Measurements from ENCODE around the gene TRAPPC14.
A peak's percentile ranks its signal among the peaks of the same experiment; 100 is the strongest.
"Not testable (repeated sequence)": the region's sequence is repeated elsewhere in the genome, so short reads cannot be mapped to it uniquely, and the experiment has no call there.

The TRAPPC14 gene, protein sequence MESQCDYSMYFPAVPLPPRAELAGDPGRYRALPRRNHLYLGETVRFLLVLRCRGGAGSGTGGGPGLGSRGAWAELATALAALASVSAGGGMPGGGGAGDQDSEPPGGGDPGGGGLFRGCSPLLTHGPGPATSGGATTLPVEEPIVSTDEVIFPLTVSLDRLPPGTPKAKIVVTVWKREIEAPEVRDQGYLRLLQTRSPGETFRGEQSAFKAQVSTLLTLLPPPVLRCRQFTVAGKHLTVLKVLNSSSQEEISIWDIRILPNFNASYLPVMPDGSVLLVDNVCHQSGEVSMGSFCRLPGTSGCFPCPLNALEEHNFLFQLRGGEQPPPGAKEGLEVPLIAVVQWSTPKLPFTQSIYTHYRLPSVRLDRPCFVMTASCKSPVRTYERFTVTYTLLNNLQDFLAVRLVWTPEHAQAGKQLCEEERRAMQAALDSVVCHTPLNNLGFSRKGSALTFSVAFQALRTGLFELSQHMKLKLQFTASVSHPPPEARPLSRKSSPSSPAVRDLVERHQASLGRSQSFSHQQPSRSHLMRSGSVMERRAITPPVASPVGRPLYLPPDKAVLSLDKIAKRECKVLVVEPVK
- 30.6 to 41.0 reads per million in 2 donors for total RNA-seq

- peak; percentile 81 to 89 (median 88) for DNase-seq
Observed at GRCh38 chr7:100158229-100159098, at the start of gene TRAPPC14. TRAPPC14 (minus strand) TSS chr7:100158723; CDS start chr7:100158499, 224 bp downstream.

DNA sequence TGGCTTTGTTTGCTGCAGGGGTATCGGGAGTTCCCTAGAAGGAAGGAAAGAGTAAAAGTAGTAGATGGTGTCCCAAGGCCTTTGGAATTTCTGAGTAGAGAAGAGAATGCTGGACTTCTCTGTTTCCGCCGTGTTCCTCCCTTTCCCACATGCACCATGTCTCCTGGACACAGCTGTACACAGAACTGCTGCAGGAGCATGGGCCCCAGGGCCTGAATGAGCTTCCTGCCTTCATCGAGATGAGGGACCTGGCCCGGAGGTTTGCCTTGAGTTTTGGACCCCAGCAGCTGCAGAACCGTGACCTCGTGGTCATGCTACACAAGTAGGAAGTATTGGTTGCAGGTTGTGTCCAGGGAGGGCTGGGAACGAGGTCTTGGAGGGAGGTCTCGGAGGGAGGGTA lies 45.9 kb upstream of the TRAPPC14 start:
- no peak for DNase-seq

GRCh38 chr7:100200693-100201092 lies 42.2 kb upstream of the TRAPPC14 start:
- no peak for DNase-seq

GRCh38 chr7:100198266-100198665 lies 39.7 kb upstream of the TRAPPC14 start:
- DNase-seq = no peak

- DNase-seq = not testable (repeated sequence)
Observed at GRCh38 chr7:100195901-100196322, 37.4 kb upstream of the TRAPPC14 start.

- no peak for DNase-seq
Observed at GRCh38 chr7:100195222-100195621, 36.7 kb upstream of the TRAPPC14 start.

DNA sequence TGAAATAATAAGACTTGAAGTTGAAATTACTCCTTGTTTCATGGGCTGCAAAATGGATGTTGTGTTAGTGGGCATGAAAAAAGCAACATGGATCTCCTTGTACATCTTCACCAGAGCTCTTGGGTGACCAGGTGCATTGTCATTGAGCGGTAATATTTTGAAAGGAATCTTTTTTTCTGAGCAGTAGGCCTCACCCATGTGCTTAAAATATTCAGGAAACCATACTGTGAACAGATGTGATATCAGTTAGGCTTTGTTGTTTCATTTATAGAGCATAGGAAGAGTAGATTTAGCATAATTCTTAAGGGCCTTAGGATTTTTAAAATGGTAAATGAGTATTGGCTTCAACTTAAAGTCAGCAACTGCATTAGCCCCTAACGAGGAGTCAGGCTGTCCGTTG lies 34.4 kb upstream of the TRAPPC14 start:
- no peak for DNase-seq

GRCh38 chr7:100192281-100192862 lies 33.8 kb upstream of the TRAPPC14 start:
- not testable (repeated sequence) for DNase-seq

DNA sequence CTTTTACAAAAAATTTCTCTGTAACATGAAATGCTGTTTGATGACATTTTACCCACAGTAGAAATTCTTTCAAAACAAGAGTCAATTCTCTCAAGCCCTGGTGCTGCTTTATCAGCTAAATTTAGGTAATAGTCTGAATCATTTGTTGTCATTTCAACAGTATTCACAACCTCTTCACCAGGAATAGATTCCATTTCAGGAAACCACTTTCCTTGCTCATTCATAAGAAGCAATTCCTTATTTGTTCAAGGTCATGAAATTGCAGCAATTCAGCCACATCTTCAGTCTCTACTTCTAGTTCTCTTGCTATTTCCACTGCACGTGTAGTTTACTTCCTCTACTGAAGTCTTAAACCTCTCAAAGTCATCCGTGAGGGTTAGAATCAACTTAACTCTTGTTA lies 33.3 kb upstream of the TRAPPC14 start:
- DNase-seq = no peak

DNA sequence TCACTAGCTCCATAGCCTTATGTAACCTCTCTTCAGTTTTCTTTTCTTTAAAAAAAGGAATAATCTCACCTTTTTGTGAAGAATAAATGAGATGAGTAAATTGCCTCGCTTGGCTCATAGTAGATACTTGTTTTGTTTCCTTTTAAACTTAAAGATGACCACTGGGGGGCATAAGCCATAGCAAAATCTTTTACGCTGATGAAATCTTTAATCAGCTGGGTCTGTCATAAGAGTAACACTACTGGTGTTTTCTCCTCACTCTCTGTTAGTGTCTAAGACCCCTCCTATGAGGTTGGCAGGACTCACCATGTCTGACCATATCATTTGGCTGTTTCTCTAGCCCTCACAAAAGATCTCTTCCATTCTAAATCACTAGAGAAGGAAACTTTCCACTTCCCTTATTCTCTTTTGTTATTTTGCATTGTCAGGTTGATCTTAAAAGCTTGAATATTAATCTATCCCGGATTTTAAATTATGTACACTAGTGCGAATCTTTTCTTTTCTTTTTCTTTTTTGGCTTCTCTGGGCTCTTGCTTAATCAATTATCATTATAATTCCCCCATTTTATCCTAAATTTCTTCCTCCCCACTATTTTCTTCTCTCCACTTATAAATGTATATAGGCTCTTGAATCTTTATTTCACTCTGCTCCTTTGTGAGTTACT lies 31.7 kb upstream of the TRAPPC14 start:
- DNase-seq = peak in 2 of 5 experiments; percentile 39 to 71

- DNase-seq = no peak
Observed at GRCh38 chr7:100189061-100189460, 30.5 kb upstream of the TRAPPC14 start.

GRCh38 chr7:100185726-100186125 lies 27.2 kb upstream of the TRAPPC14 start:
- no peak for DNase-seq

DNA sequence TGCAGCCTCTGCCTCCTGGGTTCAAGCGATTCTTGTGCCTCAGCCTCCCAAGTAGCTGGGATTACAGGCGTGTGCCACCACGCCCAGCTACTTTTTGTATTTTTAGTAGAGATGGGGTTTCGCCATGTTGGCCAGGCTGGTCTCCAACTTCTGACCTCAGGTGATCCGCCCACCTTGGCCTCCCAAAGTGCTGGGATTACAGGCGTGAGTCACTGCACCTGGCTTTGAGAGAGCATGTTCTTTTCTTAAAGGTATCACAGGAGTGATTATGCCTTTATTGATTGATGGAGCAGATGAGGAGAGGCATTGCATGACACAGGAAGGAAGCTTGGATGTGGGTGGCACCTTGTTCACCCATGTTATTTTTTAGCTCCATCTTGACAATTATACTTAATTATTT lies 24.6 kb upstream of the TRAPPC14 start:
- not testable (repeated sequence) for DNase-seq

GRCh38 chr7:100182616-100183015 lies 24.1 kb upstream of the TRAPPC14 start:
- DNase-seq = peak in 1 of 5 experiments; percentile 51

DNA sequence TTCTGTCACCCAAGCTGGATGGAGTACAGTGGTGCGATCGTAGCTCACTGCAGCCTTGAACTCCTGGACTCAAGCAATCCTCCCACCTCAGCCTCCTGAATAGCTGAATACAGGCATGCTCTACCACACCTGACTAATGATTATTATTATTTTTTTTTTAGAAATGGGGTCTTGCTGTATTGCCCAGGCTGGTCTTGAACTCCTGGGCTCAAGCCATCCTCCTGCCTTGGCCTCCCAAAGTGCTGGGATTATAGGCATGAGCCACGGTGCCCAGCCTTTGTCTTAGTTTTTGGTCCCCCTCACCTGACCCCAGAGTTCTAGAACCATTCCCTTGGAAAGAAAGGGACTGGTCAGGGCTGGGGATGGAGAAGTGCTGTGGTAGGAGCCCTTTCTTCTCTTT lies 21.6 kb upstream of the TRAPPC14 start:
- DNase-seq = not testable (repeated sequence)

DNA sequence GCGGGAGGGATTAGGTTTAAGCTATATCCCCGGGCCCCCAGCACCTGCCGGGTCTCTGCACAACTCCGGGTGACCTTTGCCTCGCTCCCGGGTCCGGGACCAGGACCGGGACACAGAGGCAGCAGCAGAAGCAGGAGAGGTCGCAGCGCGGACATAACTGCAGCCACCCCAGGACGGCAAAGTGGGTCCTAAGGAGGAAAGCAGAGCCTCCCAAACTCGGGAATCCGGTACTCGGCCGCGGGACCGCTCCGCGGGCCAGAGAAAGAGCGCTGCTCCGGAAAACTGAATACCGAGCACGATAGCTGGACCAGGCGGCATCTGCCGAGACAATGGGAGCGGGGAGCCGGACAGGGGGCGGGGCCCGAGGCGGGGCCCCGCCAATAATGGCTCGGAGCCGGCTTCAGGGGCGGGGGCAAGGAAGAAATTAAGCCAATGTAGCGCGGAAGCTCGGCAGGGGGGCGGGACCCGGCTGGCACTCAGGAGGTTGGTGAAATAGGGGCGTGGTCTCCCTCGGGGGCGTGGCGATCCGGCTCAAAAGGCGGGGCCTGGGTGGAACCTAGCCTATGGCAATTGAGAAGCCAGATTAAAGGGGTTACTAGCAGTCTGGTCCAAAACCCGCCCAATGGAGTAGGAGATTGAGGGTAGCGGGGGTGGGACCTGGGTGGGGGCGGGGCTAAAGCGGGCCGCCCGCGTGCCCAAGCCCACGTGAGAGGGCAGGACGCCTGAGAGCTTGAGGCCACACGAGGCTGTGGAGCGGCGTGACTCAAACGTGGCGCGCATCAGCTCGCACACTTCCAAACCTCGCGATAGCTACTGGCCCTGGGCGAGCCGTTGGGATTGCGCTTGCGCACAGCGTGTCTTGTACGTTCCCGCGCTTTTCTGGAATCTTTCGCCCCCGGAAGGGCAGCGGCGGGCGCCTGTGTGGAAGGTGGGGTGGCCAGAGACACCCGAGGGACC lies 18.8 kb upstream of the TRAPPC14 start, which contains the start of the genes GPC2 and STAG3:
Gene GPC2, minus strand, starts transcription at position 337 of the 957 bp plus-strand sequence. Its CDS starts 182 bp downstream, at position 155.
Gene STAG3, plus strand, starts transcription at position 874 of the 957 bp plus-strand sequence. CDS start 2,639 bp downstream, outside the sequence.
- DNase-seq = peak; percentile 93 to 96 (median 96)

GRCh38 chr7:100176096-100177044 lies 17.8 kb upstream of the TRAPPC14 start:
- no peak for DNase-seq

DNA sequence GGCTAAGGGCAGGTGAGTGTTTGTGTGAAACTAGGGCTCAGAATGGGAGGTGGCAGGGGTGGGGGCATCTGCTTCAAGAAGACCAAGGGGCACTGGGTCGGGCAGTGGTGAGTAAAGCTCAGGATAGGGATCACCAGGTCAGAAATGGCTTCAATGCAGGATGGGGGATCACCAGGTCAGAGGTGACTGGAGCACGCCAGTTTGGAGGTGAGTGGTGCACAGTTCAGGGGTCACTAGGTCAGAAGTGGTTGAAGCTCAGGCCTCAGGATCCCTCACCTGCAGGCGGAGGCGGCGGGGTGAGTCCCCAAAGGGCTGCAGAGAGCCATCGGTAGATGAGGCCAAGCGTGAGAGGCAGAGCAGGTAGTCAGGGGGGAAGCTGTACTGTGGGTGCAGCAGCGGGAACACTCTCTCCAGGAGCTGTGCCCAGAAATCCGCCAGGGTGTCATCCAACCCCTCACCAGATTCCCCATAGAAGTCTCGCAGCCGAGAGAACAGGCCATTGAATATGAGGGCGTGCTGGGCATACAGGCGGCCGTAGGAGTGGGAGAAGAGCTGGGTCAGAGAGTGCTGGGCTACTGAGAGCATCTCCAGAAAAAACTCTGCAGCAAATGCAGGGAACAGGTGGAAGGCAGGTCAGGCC lies 16.9 kb upstream of the TRAPPC14 start:
- DNase-seq = no peak

GRCh38 chr7:100174582-100174981 lies 16.1 kb upstream of the TRAPPC14 start:
- DNase-seq = no peak

Measured in T-helper 2 cell (primary cell).